Loucy (cell line): ENCODE measurements around the gene FOLR2.

Source experiments
- H2AFZ ChIP-seq: fragments of 200-600 bp; sonication (generic); 2 replicates; pipeline ENCODE4 v1.6.0; 2016; ENCODE audit warnings: antibody characterized with exemption, mild to moderate bottlenecking, low read length, moderate library complexity
- H3F3A ChIP-seq: fragments of 200-600 bp; 2 replicates; pipeline ENCODE4 v1.6.0; 2016; ENCODE audit warnings: antibody characterized with exemption, low read depth, mild to moderate bottlenecking
- H3K27me3 ChIP-seq: fragments of 200-600 bp; sonication (generic); 2 replicates; pipeline ENCODE4 v1.6.1; 2014; ENCODE audit warnings: low read length, mild to moderate bottlenecking; ENCODE audit not compliant: insufficient read depth, poor library complexity, severe bottlenecking
- H3K36me3 ChIP-seq: fragments of 200-600 bp; sonication (generic); 2 replicates; pipeline ENCODE4 v1.6.1; 2016; ENCODE audit warnings: low read length; ENCODE audit not compliant: insufficient read depth
- H3K4me1 ChIP-seq: fragments of 200-600 bp; sonication (generic); 2 replicates; pipeline ENCODE4 v1.5.1; 2014; ENCODE audit warnings: low read length, mild to moderate bottlenecking; ENCODE audit not compliant: insufficient read depth, poor library complexity, severe bottlenecking
- H3K4me2 ChIP-seq: fragments of 200-600 bp; sonication (generic); 2 replicates; pipeline ENCODE4 v1.6.0; 2014; ENCODE audit warnings: antibody characterized with exemption, low read length, low read depth, mild to moderate bottlenecking; ENCODE audit not compliant: poor library complexity, severe bottlenecking
- H3K4me3 ChIP-seq: fragments of 200-600 bp; sonication (generic); 2 replicates; pipeline ENCODE4 v1.5.1; 2014; ENCODE audit warnings: low read length, mild to moderate bottlenecking, mixed read lengths; ENCODE audit not compliant: poor library complexity, severe bottlenecking
- H3K79me2 ChIP-seq: fragments of 200-600 bp; sonication (generic); 2 replicates; pipeline ENCODE4 v1.6.1; 2014; ENCODE audit warnings: low read length; ENCODE audit not compliant: insufficient read depth
- H3K9ac ChIP-seq: fragments of 200-600 bp; sonication (generic); 2 replicates; pipeline ENCODE4 v1.6.0; 2014; ENCODE audit warnings: mild to moderate bottlenecking, low read depth, low read length, moderate library complexity; ENCODE audit not compliant: poor library complexity, severe bottlenecking
- H3K9me2 ChIP-seq: fragments of 200-600 bp; sonication (generic); replicated peaks from 2 replicates; pipeline ENCODE4 v1.6.1; 2016; ENCODE audit warnings: low read depth, low read length, mixed read lengths
- H3K9me3 ChIP-seq: fragments of 200-600 bp; sonication (generic); 2 replicates; pipeline ENCODE4 v1.6.1; 2014; ENCODE audit warnings: mild to moderate bottlenecking, antibody characterized with exemption, low read length, low read depth; ENCODE audit not compliant: insufficient read depth
- H4K20me1 ChIP-seq: fragments of 200-600 bp; sonication (generic); 2 replicates; pipeline ENCODE4 v1.6.0; 2014; ENCODE audit warnings: antibody characterized with exemption, low read length, mild to moderate bottlenecking; ENCODE audit not compliant: insufficient read depth, poor library complexity, severe bottlenecking
- EZH2phosphoT487 ChIP-seq: fragments of 200-600 bp; IDR thresholded peaks from 2 replicates; pipeline ENCODE4 v1.6.1; 2018; ENCODE audit warnings: antibody characterized with exemption, mild to moderate bottlenecking, moderate library complexity, borderline replicate concordance
- TF ChIP-seq, protein P1 (sequence below): fragments of 200-600 bp; sonication (generic); conservative IDR thresholded peaks from 2 replicates; pipeline ENCODE4 v1.5.1; 2014; ENCODE audit warnings: mild to moderate bottlenecking, antibody characterized with exemption, low read length

The FOLR2 gene

DNA sequence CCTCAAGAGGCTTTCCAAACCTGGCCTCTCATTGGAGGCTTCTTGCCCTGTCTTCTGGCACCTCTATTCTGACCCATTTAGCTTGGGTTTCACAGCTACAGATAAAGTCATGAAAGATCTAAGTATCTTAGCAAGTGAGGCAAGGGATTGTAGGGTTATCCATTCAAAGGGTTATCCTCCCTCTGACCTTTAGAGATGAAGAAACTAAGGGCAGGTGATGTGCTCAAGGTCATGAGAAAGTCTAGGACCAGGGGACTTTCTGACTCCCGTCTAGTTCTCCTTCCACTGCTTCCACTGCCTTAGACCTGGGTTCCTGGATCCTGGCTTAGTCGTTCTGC lies 20.1 kb downstream of the FOLR2 start:
- Histone ChIP-seq H3K9me2 (no peaks in the 10 kb centered on the region), H3K4me1 (no peaks in the 10 kb centered on the region), H3K4me3 (no peak overlapping the region)

DNA sequence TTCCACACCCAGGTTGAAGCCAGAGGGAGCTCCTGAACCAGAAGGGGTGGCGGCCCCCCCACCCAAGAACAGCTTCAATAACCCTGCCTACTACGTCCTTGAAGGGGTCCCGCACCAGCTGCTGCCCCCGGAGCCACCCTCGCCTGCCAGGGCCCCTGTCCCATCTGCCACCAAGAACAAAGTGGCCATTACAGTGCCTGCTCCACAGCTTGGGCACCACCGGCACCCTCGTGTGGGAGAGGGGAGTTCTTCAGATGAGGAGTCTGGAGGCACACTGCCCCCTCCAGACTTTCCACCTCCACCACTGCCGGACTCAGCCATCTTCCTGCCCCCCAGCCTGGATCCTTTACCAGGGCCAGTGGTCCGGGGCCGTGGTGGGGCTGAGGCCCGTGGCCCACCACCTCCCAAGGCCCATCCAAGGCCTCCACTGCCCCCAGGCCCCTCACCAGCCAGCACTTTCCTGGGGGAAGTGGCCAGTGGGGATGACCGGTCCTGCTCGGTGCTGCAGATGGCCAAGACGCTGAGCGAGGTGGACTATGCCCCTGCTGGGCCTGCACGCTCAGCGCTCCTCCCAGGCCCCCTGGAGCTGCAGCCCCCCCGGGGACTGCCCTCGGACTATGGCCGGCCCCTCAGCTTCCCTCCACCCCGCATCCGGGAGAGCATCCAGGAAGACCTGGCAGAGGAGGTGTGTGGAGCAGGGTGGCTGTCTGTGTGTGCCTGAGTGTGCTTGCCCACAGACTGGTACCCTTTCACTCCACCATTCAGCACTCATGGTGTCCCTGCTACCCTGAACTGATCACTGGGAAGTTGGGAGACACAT lies 20.7 kb downstream of the FOLR2 start:
- H3K9ac ChIP-seq = no peak overlapping the region

More for the DNA sequence above, 20.1 kb downstream of the FOLR2 start:
- H4K20me1 ChIP-seq = no peaks in the 10 kb centered on the region
- no peaks in the 10 kb centered on the region for H3K79me2 ChIP-seq
- H3K4me2 ChIP-seq = no peak overlapping the region
- H3K27me3 ChIP-seq = no peaks in the 10 kb centered on the region
- peaks cover 53% of the 10 kb centered on the region; the same call in 1 of the 2 replicates for H3K36me3 ChIP-seq
- no peak for TF ChIP-seq EZH2phosphoT487
- TF ChIP-seq, protein P1, sequence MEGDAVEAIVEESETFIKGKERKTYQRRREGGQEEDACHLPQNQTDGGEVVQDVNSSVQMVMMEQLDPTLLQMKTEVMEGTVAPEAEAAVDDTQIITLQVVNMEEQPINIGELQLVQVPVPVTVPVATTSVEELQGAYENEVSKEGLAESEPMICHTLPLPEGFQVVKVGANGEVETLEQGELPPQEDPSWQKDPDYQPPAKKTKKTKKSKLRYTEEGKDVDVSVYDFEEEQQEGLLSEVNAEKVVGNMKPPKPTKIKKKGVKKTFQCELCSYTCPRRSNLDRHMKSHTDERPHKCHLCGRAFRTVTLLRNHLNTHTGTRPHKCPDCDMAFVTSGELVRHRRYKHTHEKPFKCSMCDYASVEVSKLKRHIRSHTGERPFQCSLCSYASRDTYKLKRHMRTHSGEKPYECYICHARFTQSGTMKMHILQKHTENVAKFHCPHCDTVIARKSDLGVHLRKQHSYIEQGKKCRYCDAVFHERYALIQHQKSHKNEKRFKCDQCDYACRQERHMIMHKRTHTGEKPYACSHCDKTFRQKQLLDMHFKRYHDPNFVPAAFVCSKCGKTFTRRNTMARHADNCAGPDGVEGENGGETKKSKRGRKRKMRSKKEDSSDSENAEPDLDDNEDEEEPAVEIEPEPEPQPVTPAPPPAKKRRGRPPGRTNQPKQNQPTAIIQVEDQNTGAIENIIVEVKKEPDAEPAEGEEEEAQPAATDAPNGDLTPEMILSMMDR = no peak
- peaks cover 3% of the 10 kb centered on the region for H3F3A ChIP-seq
- no peak overlapping the region for H2AFZ ChIP-seq
- no peaks in the 10 kb centered on the region for H3K9me3 ChIP-seq
- H3K9ac ChIP-seq = no peak overlapping the region

DNA sequence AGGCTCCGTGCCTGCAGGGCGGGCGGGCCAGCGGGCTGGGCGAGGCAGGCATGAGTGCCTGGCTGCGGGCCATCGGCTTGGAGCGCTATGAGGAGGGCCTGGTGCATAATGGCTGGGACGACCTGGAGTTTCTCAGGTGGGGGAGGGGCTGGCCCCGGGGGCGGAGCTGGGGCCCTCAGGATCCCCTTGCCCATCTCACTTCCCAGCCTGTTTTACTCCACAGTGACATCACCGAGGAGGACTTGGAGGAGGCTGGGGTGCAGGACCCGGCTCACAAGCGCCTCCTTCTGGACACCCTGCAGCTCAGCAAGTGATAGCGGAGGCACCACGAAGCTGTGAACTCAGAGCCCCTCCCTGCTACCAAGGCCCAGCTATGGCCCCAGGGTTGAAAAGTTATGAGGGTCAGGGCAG lies 21.5 kb downstream of the FOLR2 start:
- no peaks in the 10 kb centered on the region for H3K27me3 ChIP-seq
- H3K79me2 ChIP-seq = no peaks in the 10 kb centered on the region
- no peaks in the 10 kb centered on the region for H3K4me1 ChIP-seq
- H3K4me2 ChIP-seq = no peak overlapping the region
- no peaks in the 10 kb centered on the region for H3K9me3 ChIP-seq
- no peak overlapping the region for H3K9ac ChIP-seq
- H3K4me3 ChIP-seq = no peak overlapping the region
- no peaks in the 10 kb centered on the region for H3K9me2 ChIP-seq
- H3K36me3 ChIP-seq = peaks cover 40% of the 10 kb centered on the region; the same call in 1 of the 2 replicates
- no peaks in the 10 kb centered on the region for H4K20me1 ChIP-seq
- H2AFZ ChIP-seq = no peak overlapping the region
- peaks cover 3% of the 10 kb centered on the region for H3F3A ChIP-seq
- no peak for TF ChIP-seq EZH2phosphoT487
- TF ChIP-seq, protein P1 = peak; percentile 71

More for the DNA sequence above, 20.7 kb downstream of the FOLR2 start:
- TF ChIP-seq EZH2phosphoT487 = no peak
- TF ChIP-seq, protein P1 = no peak
- no peaks in the 10 kb centered on the region for H3K9me3 ChIP-seq
- no peak overlapping the region for H2AFZ ChIP-seq
- H4K20me1 ChIP-seq = no peaks in the 10 kb centered on the region
- no peak overlapping the region for H3K4me3 ChIP-seq
- no peaks in the 10 kb centered on the region for H3K79me2 ChIP-seq
- no peaks in the 10 kb centered on the region for H3K27me3 ChIP-seq
- no peak overlapping the region for H3K4me2 ChIP-seq
- H3K4me1 ChIP-seq = no peaks in the 10 kb centered on the region
- H3F3A ChIP-seq = peaks cover 3% of the 10 kb centered on the region
- H3K9me2 ChIP-seq = no peaks in the 10 kb centered on the region
- peaks cover 47% of the 10 kb centered on the region; the same call in 1 of the 2 replicates for H3K36me3 ChIP-seq
